Brain microvascular endothelial cell (primary cell): Measurements from ENCODE around the gene LMF2.

Experiments used
- DNase-seq: peaks from one replicate; pipeline ENCODE4 v3.0.0-alpha.2; 2020
- H3K27ac ChIP-seq: fragments of 250-450 bp; sonication (Bioruptor Pico); 2 replicates; pipeline ENCODE4 v1.5.1; 2020; ENCODE audit warnings: mild to moderate bottlenecking, moderate library complexity
- H3K27me3 ChIP-seq: fragments of 250-450 bp; sonication (Bioruptor Pico); replicated peaks from 2 replicates; pipeline ENCODE4 v1.5.1; 2020; ENCODE audit warnings: mild to moderate bottlenecking
- H3K36me3 ChIP-seq: fragments of 250-450 bp; sonication (Bioruptor Pico); replicated peaks from 2 replicates; pipeline ENCODE4 v1.5.1; 2020; ENCODE audit warnings: mild to moderate bottlenecking
- H3K4me3 ChIP-seq: 2 replicates; pipeline ENCODE4 v1.5.1; 2011; ENCODE audit warnings: low read depth, mild to moderate bottlenecking, control low read depth, low read length, moderate library complexity
- CTCF ChIP-seq: IDR thresholded peaks from 2 replicates; pipeline ENCODE4 v1.5.1; 2011; ENCODE audit warnings: low read depth, mild to moderate bottlenecking, moderate library complexity, low read length, control low read depth, inconsistent platforms; ENCODE audit errors: missing control alignments
- in situ Hi-C: cut with HindIII; loops from 2 replicates; pipeline ENCODE4 v1.10.0; 2017; ENCODE audit warnings: low sequenced_read_pairs, low pct_ligation_motif_present

Gene LMF2

GRCh38 chr22:50504369-50505211 lies 2.9 kb downstream of the LMF2 start:
- Histone ChIP-seq H3K27ac (no peak overlapping the region), H3K36me3 (peaks cover 25% of the 10 kb centered on the region), H3K27me3 (no peaks in the 10 kb centered on the region), H3K4me3 (no peak overlapping the region)
- TF ChIP-seq CTCF = no peak
- DNase-seq = no peak
- in situ Hi-C loops = no loop called here

- no peak for DNase-seq
- in situ Hi-C loops = no loop called here
- peak; percentile 30 for TF ChIP-seq CTCF
- Histone ChIP-seq H3K36me3 (peaks cover 25% of the 10 kb centered on the region), H3K27me3 (no peaks in the 10 kb centered on the region), H3K27ac (no peak overlapping the region), H3K4me3 (no peak overlapping the region)
Observed at GRCh38 chr22:50503475-50504145, 3.9 kb downstream of the LMF2 start.

GRCh38 chr22:50502628-50503474 lies 4.7 kb downstream of the LMF2 start:
- Histone ChIP-seq H3K36me3 (peaks cover 25% of the 10 kb centered on the region), H3K27me3 (no peaks in the 10 kb centered on the region), H3K4me3 (no peak overlapping the region), H3K27ac (no peak overlapping the region)
- no peak for TF ChIP-seq CTCF
- in situ Hi-C loops = no loop called here
- no peak for DNase-seq

GRCh38 chr22:50502096-50502495 lies 5.4 kb downstream of the LMF2 start:
- no peaks in the 10 kb centered on the region for H3K27me3 ChIP-seq
- H3K36me3 ChIP-seq = peaks cover 25% of the 10 kb centered on the region
- TF ChIP-seq CTCF = no peak
- DNase-seq = no peak
- in situ Hi-C loops = no loop called here
- no peak overlapping the region for H3K4me3 ChIP-seq
- no peak overlapping the region for H3K27ac ChIP-seq

GRCh38 chr22:50500452-50500851 lies 7.0 kb downstream of the LMF2 start:
- no peak for TF ChIP-seq CTCF
- H3K4me3 ChIP-seq = no peak overlapping the region
- DNase-seq = no peak
- in situ Hi-C loops = no loop called here
- H3K27me3 ChIP-seq = no peaks in the 10 kb centered on the region
- no peak overlapping the region for H3K27ac ChIP-seq
- peaks cover 20% of the 10 kb centered on the region for H3K36me3 ChIP-seq
